PC-3 (cell line): Measurements from ENCODE around the gene CCDC38. TPM values are rescaled to one million over a fixed set of nuclear protein-coding genes. Genes with fewer than 3 reads are reported as not detected.
A peak's percentile ranks its signal among the peaks of the same experiment; 100 is the strongest.

Source experiments
- ATAC-seq: fragments of 200-7000 bp; cut with Tn5 transposase; 2 replicates; pipeline ENCODE4 v1.9.1; 2020; ENCODE audit warnings: mild to moderate bottlenecking, moderate library complexity
- BruUV-seq: library from RNA; stranded (reverse); fragments of 400-500 nt; replicated peaks from 2 replicates; lab custom pipeline; 2021; lab: Mats Ljungman, UMichigan
- CTCF ChIA-PET: fragments of 300-600 bp; sonication (Branson Sonifier 250); formaldehyde crosslinking; loops from one replicate; lab custom pipeline; 2022; ENCODE audit warnings: antibody characterized with exemption; lab: Charles Lee
- POLR2A ChIA-PET: fragments of 300-600 bp; sonication (Branson Sonifier 250); formaldehyde crosslinking; loops from one replicate; lab custom pipeline; 2022; ENCODE audit warnings: antibody characterized with exemption; ENCODE audit not compliant: unreplicated experiment; lab: Charles Lee
- DNase-seq: peaks from one replicate; pipeline ENCODE4 v3.0.0-alpha.2; 2015
- H2AFZ ChIP-seq: fragments of 300-600 bp; sonication (generic); 2 replicates; pipeline ENCODE4 v1.6.0; 2016; ENCODE audit warnings: antibody characterized with exemption, low read length
- H3F3A ChIP-seq: fragments of 300-600 bp; sonication (generic); one replicate; pipeline ENCODE4 v1.6.0; 2017; ENCODE audit warnings: antibody characterized with exemption, low read length, control low read depth, mild to moderate bottlenecking; ENCODE audit not compliant: unreplicated experiment
- H3K27ac ChIP-seq: fragments of 300-600 bp; sonication (generic); 2 replicates; pipeline ENCODE4 v1.5.1; 2016; ENCODE audit warnings: mild to moderate bottlenecking, low read length
- H3K27me3 ChIP-seq: fragments of 300-600 bp; sonication (generic); 2 replicates; pipeline ENCODE4 v1.6.1; 2016; ENCODE audit warnings: low read length, mixed read lengths
- H3K36me3 ChIP-seq: fragments of 300-600 bp; sonication (generic); 2 replicates; pipeline ENCODE4 v1.6.1; 2016; ENCODE audit warnings: low read depth, mixed run types, low read length, mixed read lengths
- H3K4me1 ChIP-seq: fragments of 300-600 bp; sonication (generic); 2 replicates; pipeline ENCODE4 v1.5.1; 2016; ENCODE audit warnings: low read length; ENCODE audit not compliant: insufficient read depth
- H3K4me2 ChIP-seq: fragments of 300-600 bp; sonication (generic); 2 replicates; pipeline ENCODE4 v1.6.0; 2016; ENCODE audit warnings: low read length
- H3K4me3 ChIP-seq: fragments of 300-600 bp; sonication (generic); 2 replicates; pipeline ENCODE4 v1.5.1; 2016; ENCODE audit warnings: mild to moderate bottlenecking, low read length, mixed read lengths
- H3K79me2 ChIP-seq: fragments of 300-600 bp; sonication (generic); 2 replicates; pipeline ENCODE4 v1.6.1; 2017; ENCODE audit warnings: low read length, mixed read lengths
- H3K9ac ChIP-seq: fragments of 300-600 bp; sonication (generic); 2 replicates; pipeline ENCODE4 v1.6.0; 2016; ENCODE audit warnings: mild to moderate bottlenecking, low read length
- H3K9me2 ChIP-seq: fragments of 300-600 bp; sonication (generic); replicated peaks from 2 replicates; pipeline ENCODE4 v1.6.1; 2016; ENCODE audit warnings: mixed run types, low read length, mixed read lengths
- H3K9me3 ChIP-seq: fragments of 300-600 bp; sonication (generic); 2 replicates; pipeline ENCODE4 v1.6.1; 2016; ENCODE audit warnings: low read length, mixed read lengths
- H4K20me1 ChIP-seq: fragments of 300-600 bp; sonication (generic); 2 replicates; pipeline ENCODE4 v1.6.1; 2016; ENCODE audit warnings: low read length, mixed read lengths
- EZH2 ChIP-seq: fragments of 300-600 bp; sonication (generic); IDR thresholded peaks from one replicate; pipeline ENCODE4 v1.6.1; 2017; ENCODE audit warnings: antibody characterized with exemption, mild to moderate bottlenecking, low read length; ENCODE audit not compliant: unreplicated experiment
- EZH2phosphoT487 ChIP-seq: fragments of 300-600 bp; sonication (generic); IDR thresholded peaks from 2 replicates; pipeline ENCODE4 v1.6.1; 2018; ENCODE audit warnings: mild to moderate bottlenecking, antibody characterized with exemption, low read length, borderline replicate concordance
- intact Hi-C: fragments of 100-400 bp; cut with micrococcal nuclease; formaldehyde crosslinking; loops from 2 replicates; pipeline ENCODE4 v1.9.0; 2023
- total RNA-seq: library from RNA; depleted of rRNA; stranded (reverse); fragments of >200 nt; gene quantifications from 2 replicates; pipeline ENCODE4 v1.2.3, GENCODE V29; 2014
- TF ChIP-seq, protein P1 (sequence below): fragments of 300-600 bp; sonication (generic); conservative IDR thresholded peaks from 2 replicates; pipeline ENCODE4 v1.5.1; 2017; ENCODE audit warnings: antibody characterized with exemption, low read depth, mild to moderate bottlenecking, low read length

CCDC38 gene
- total RNA-seq, 1 experiment from 2014 or later = not detected

DNA sequence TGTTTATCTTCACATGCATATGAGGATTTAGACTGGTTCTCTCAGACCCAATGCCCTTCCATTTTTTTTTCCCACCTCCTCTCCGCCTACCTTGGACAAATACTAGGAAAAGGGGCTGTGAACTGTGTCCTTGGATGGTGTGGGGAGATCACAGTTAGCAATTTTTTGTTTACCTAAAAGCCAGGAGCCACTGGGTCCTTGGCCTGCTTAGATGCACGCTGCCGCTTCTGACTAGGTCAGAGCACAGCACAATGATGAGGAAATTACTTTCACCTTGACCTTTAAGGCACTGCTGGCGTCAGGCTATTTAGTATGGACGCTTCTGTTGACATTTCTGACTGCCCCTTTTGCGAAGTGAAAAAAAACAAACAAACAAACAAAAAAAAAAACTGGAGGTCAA is 1.9 kb downstream of the CCDC38 start:
- Histone ChIP-seq H3K9me2 (no peaks in the 10 kb centered on the region), H3K27me3 (no peaks in the 10 kb centered on the region), H4K20me1 (no peaks in the 10 kb centered on the region), H3K4me1 (0 out of 2 replicates have a peak, but pooled peaks cover 9% of the 10 kb centered on the region), H3K4me3 (no peak overlapping the region), H2AFZ (no peak overlapping the region), H3K79me2 (no peaks in the 10 kb centered on the region), H3K36me3 (no peaks in the 10 kb centered on the region), H3K9ac (no peak overlapping the region), H3K4me2 (no peak overlapping the region), H3K27ac (no peak overlapping the region), H3F3A (no peaks in the 10 kb centered on the region), H3K9me3 (no peaks in the 10 kb centered on the region)
- TF ChIP-seq EZH2phosphoT487 = no peak
- DNase-seq = no peak
- ChIA-PET POLR2A (no interaction called here), CTCF (no interaction called here)
- no peak for ATAC-seq
- intact Hi-C loops = no loop called here
- BruUV-seq = no TSS peak

DNA sequence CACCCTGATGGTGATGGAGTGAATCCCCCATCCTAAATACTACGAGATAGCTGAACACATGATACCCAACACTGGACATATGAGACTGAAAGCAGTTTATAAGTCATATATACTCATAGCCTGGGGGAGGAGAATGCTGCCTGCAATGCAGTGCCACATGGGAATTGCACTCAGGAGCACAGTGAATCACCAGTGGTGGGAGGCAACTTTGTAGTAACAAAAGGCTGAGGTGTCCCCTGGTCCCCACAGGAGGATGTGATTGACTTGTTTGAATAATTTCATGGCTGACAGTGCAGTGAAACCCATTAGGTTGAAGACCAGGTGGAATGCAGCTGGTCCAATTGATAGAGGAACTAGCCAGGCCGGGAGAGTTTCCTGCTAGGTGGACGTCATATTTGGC is 20.2 kb downstream of the CCDC38 start:
- Histone ChIP-seq H3K27me3 (no peaks in the 10 kb centered on the region), H3K79me2 (no peaks in the 10 kb centered on the region), H3F3A (no peaks in the 10 kb centered on the region), H3K4me1 (no peaks in the 10 kb centered on the region), H3K4me2 (no peak overlapping the region), H4K20me1 (no peaks in the 10 kb centered on the region), H3K9ac (no peak overlapping the region), H2AFZ (no peak overlapping the region), H3K4me3 (no peak overlapping the region), H3K36me3 (no peaks in the 10 kb centered on the region), H3K9me3 (no peaks in the 10 kb centered on the region), H3K9me2 (no peaks in the 10 kb centered on the region), H3K27ac (no peak overlapping the region)
- ChIA-PET POLR2A (no interaction called here), CTCF (no interaction called here)
- no TSS peak for BruUV-seq
- TF ChIP-seq, protein P1, sequence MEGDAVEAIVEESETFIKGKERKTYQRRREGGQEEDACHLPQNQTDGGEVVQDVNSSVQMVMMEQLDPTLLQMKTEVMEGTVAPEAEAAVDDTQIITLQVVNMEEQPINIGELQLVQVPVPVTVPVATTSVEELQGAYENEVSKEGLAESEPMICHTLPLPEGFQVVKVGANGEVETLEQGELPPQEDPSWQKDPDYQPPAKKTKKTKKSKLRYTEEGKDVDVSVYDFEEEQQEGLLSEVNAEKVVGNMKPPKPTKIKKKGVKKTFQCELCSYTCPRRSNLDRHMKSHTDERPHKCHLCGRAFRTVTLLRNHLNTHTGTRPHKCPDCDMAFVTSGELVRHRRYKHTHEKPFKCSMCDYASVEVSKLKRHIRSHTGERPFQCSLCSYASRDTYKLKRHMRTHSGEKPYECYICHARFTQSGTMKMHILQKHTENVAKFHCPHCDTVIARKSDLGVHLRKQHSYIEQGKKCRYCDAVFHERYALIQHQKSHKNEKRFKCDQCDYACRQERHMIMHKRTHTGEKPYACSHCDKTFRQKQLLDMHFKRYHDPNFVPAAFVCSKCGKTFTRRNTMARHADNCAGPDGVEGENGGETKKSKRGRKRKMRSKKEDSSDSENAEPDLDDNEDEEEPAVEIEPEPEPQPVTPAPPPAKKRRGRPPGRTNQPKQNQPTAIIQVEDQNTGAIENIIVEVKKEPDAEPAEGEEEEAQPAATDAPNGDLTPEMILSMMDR = no peak
- TF ChIP-seq EZH2phosphoT487 = no peak
- no peak for TF ChIP-seq EZH2
- no peak for ATAC-seq
- intact Hi-C loops = no loop called here
- peak; percentile 3 for DNase-seq

DNA sequence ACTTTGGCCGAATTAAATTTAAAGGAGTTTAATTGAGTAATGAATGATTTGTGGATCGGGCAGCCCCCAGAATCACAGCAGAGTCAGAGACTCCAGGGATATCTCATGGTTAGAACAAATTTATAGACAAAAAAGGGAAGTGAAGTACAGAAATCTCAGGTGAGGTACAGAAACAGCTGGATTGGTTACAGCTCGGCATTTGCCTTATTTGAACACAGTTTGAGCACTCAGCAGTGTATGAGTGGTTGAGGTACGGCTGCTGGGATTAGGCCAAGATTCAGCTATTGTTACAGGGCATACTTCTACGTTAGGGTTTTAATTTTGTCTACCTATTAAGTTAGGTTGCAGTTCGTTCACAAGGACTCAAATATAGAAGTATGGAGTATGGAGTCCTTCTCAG is 23.3 kb downstream of the CCDC38 start:
- peak overlapping the region; percentile 33 for H2AFZ ChIP-seq

More for the DNA sequence above, 23.3 kb downstream of the CCDC38 start:
- POLR2A ChIA-PET = no interaction called here
- H3F3A ChIP-seq = no peaks in the 10 kb centered on the region
- no peak overlapping the region for H3K4me3 ChIP-seq
- TF ChIP-seq EZH2 = no peak
- TF ChIP-seq, protein P1 = no peak
- no peak for TF ChIP-seq EZH2phosphoT487
- no peaks in the 10 kb centered on the region for H3K79me2 ChIP-seq
- intact Hi-C loops = no loop called here
- DNase-seq (no peak), ATAC-seq (no peak)
- no peaks in the 10 kb centered on the region for H3K4me1 ChIP-seq
- no peaks in the 10 kb centered on the region for H3K9me3 ChIP-seq
- no peak overlapping the region for H3K9ac ChIP-seq
- no peak overlapping the region for H3K27ac ChIP-seq
- no peaks in the 10 kb centered on the region for H3K36me3 ChIP-seq
- no peak overlapping the region for H3K4me2 ChIP-seq
- H4K20me1 ChIP-seq = no peaks in the 10 kb centered on the region
- peaks cover 15% of the 10 kb centered on the region for H3K27me3 ChIP-seq
- H3K9me2 ChIP-seq = no peaks in the 10 kb centered on the region
- CTCF ChIA-PET = interaction anchor here (1.1 to 1.5 kb wide), 2 partner anchors 40 to 80 kb away, joined by 6 to 11 read pairs; no protein-coding TSS in a partner anchor
- BruUV-seq = no TSS peak
